Right atrium auricular region (tissue), 2 donors: ENCODE measurements around the gene ZMYND19. TPM values are rescaled to one million over a fixed set of nuclear protein-coding genes. Genes with fewer than 3 reads are reported as not detected.

Experiments used
- DNase-seq: peaks from one replicate; pipeline ENCODE4 v3.0.0-alpha.2; 2019; ENCODE audit warnings: low spot score
- H3K27ac ChIP-seq, 2 donors: fragments of 200-600 bp; sonication (generic); 1 replicate in 1 of 2; 2 replicates in 1 of 2; pipeline ENCODE4 v1.5.1; 2016 to 2019
- H3K27me3 ChIP-seq, 2 donors: fragments of 200-600 bp; sonication (generic); one replicate each; pipeline versions ENCODE4 v1.5.1 to v1.6.0; 2017 to 2019
- H3K36me3 ChIP-seq: fragments of 200-600 bp; sonication (generic); one replicate; pipeline ENCODE4 v1.5.1; 2016
- H3K4me1 ChIP-seq, 2 donors: fragments of 200-600 bp; sonication (generic); one replicate each; pipeline versions ENCODE4 v1.5.1 to v1.6.0; 2017 to 2019
- H3K4me3 ChIP-seq, 2 donors: fragments of 200-600 bp; sonication (generic); 1 replicate in 1 of 2; 2 replicates in 1 of 2; pipeline ENCODE4 v1.5.1; 2017 to 2019; ENCODE audit warnings: mild to moderate bottlenecking in 1 of 2, moderate library complexity in 1 of 2
- H3K9me3 ChIP-seq, 2 donors: fragments of 200-600 bp; sonication (generic); one replicate each; pipeline ENCODE4 v1.5.1; 2019
- CTCF ChIP-seq, 2 donors: fragments of 200-600 bp; sonication (generic); IDR thresholded peaks; one replicate each; pipeline ENCODE4 v1.5.1; 2019; ENCODE audit warnings: antibody characterized with exemption in 2 of 2
- total RNA-seq, 2 donors: library from RNA; depleted of rRNA; stranded (reverse); fragments of >200 nt; gene quantifications; one replicate each; pipeline ENCODE4 v1.1.0, GENCODE V29; 2016

Gene ZMYND19
- total RNA-seq, 2 donors from 2014 or later, result 5.0 to 6.4 TPM

DNA sequence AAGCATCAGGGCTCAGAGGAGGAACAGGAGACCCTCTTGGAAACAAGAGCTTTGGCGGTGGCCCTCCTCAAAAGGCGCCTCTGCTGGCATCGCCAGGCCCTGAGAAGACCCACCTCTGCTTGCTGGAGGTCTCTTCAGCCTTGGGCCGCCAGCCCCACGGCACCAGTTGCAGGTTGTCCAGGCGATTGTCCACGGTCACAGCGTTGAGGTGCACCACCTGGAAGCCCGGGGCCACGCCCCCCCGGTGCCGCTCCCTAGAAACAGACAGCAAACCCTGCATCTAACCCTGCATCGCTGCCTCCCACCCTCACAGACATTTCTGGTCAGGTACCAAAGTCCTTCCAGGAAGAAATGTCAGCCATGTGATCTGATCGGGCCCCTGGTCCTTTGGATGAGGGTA is 3.5 kb downstream of the ZMYND19 start:
- H3K36me3 ChIP-seq, result peaks cover 43% of the 10 kb centered on the region
- peaks cover 0 to 20% of the 10 kb centered on the region in 2 donors for H3K4me1 ChIP-seq
- no peak overlapping the region for H3K4me3 ChIP-seq
- no peaks in the 10 kb centered on the region for H3K9me3 ChIP-seq
- H3K27ac ChIP-seq, result no peak overlapping the region
- no peak for DNase-seq
- no peak for TF ChIP-seq CTCF (IDR thresholded peaks at IDR 0.05)
- H3K27me3 ChIP-seq, result no peaks in the 10 kb centered on the region

DNA sequence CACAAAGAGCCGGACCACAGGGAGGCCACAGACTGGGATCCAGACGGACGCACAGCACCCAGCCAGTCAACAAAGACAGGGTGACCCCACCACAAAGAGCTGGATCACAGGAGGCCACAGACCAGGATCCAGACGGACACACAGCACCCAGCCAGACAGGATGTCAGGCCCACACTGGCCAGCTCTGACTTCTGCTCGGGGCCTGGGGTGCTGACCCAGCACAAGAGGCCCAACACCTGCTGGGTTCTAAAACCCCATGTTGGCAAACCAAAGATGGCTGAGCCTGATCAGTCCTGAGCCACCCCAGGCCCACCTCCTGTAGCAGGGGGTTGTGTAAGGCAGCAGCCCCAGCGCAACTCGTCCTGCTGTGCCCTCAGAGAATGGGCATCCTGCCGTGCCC is 6.4 kb downstream of the ZMYND19 start:
- H3K9me3 ChIP-seq, result no peaks in the 10 kb centered on the region
- no peaks in the 10 kb centered on the region for H3K27me3 ChIP-seq
- peaks cover 0 to 11% of the 10 kb centered on the region in 2 donors for H3K4me1 ChIP-seq
- peaks cover 50% of the 10 kb centered on the region for H3K36me3 ChIP-seq
- H3K4me3 ChIP-seq, result no peak overlapping the region
- DNase-seq, result no peak
- no peak for TF ChIP-seq CTCF (IDR thresholded peaks at IDR 0.05)
- H3K27ac ChIP-seq, result no peak overlapping the region

- no peaks in the 10 kb centered on the region for H3K9me3 ChIP-seq
- peaks cover 0 to 9% of the 10 kb centered on the region in 2 donors for H3K4me1 ChIP-seq
- no peak for TF ChIP-seq CTCF (IDR thresholded peaks at IDR 0.05)
- no peak overlapping the region for H3K27ac ChIP-seq
- H3K27me3 ChIP-seq, result no peaks in the 10 kb centered on the region
- H3K36me3 ChIP-seq, result peaks cover 50% of the 10 kb centered on the region
- H3K4me3 ChIP-seq, result no peak overlapping the region
- DNase-seq, result no peak
Observed at GRCh38 chr9:137583347-137583746, 7.0 kb downstream of the ZMYND19 start.

- Histone ChIP-seq H3K9me3 (no peaks in the 10 kb centered on the region), H3K4me3 (no peak overlapping the region), H3K36me3 (peaks cover 41% of the 10 kb centered on the region), H3K4me1 (peaks cover 0 to 19% of the 10 kb centered on the region in 2 donors), H3K27me3 (no peaks in the 10 kb centered on the region), H3K27ac (no peak overlapping the region)
- TF ChIP-seq CTCF (IDR thresholded peaks at IDR 0.05), result peak in 1 of 2 donors; percentile 29
- DNase-seq, result no peak
Observed at GRCh38 chr9:137582286-137582860, 7.9 kb downstream of the ZMYND19 start.

GRCh38 chr9:137581361-137582285 is 8.7 kb downstream of the ZMYND19 start:
- H3K27me3 ChIP-seq, result no peaks in the 10 kb centered on the region
- no peaks in the 10 kb centered on the region for H3K9me3 ChIP-seq
- no peak overlapping the region for H3K27ac ChIP-seq
- no peak for DNase-seq
- H3K4me3 ChIP-seq, result no peak overlapping the region
- H3K36me3 ChIP-seq, result peaks cover 34% of the 10 kb centered on the region
- peaks cover 0 to 27% of the 10 kb centered on the region in 2 donors for H3K4me1 ChIP-seq
- no peak for TF ChIP-seq CTCF (IDR thresholded peaks at IDR 0.05)
